OCI-LY1 (cell line): Measurements from ENCODE around the gene C9orf72.

Experiments
- CTCF ChIP-seq: fragments of 200-600 bp; sonication (generic), shearing (Covaris generic); IDR thresholded peaks from 2 replicates; pipeline ENCODE4 v1.5.1; 2017; ENCODE audit warnings: mild to moderate bottlenecking, antibody characterized with exemption, low read length, moderate library complexity, mixed read lengths
- EZH2 ChIP-seq: fragments of 200-600 bp; sonication (generic), shearing (Covaris generic); IDR thresholded peaks from 2 replicates; pipeline ENCODE4 v1.8.0; 2017; ENCODE audit warnings: borderline replicate concordance, mixed run types, mild to moderate bottlenecking, antibody characterized with exemption, low read length, moderate library complexity, mixed read lengths

- TF ChIP-seq CTCF: no peak
- no peak for TF ChIP-seq EZH2
These were observed 39.1 kb downstream of the C9orf72 start for GRCh38 chr9:27534131-27534530.
